AG09309 (cell line): ENCODE results near the gene RMI1.

ENCODE experiments used
- DNase-seq: peaks from one replicate; pipeline ENCODE4 v3.0.0-alpha.2; 2010; ENCODE audit warnings: low read depth
- H3K4me3 ChIP-seq: 2 replicates; pipeline ENCODE4 v1.5.1; 2011; ENCODE audit warnings: mild to moderate bottlenecking, low read depth, low read length, moderate library complexity; ENCODE audit not compliant: control insufficient read depth
- TF ChIP-seq, protein P1 (sequence below): IDR thresholded peaks from 2 replicates; pipeline ENCODE4 v1.5.1; 2011; ENCODE audit warnings: mild to moderate bottlenecking, low read depth, low read length, inconsistent platforms; ENCODE audit not compliant: insufficient read depth, control insufficient read depth; ENCODE audit errors: missing control alignments

Gene RMI1

DNA sequence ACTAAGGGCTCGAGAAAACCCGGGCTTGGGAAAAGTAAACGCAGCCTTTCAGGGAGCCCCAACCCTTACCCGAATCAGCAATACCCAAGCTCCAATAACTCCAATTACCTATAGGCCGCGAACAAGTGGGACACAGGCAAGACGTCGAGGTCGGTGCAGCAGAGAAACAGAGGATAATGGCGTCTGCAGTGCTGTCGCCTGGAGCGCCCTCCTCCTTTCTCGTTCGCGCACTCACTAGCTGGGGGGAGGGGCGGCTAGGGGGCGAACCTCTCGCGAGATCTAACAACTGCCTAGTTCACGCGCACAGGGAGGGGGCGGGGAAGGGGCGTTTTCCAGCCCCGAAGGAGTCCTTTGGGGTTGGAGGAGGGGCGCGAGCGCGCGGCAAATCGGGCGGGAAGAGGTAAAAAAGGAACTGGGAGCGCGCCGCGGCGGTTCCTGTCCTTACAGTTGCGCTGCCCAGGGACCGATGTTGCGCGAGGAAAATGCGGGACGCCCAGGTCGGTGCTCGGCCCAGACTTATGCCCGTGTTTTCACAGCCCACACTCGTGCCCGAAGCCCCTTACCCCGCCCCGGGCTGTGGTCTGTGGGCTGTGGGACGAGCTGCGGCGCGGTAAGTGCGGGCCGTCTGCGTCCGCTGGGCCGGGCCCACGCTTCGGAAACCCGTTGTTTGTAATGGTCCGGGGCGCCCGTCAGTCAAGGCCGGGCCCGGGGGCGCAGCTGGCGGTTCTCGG, at the start of gene RMI1:
RMI1 (plus strand) TSS at position 411 of the 731 bp plus-strand sequence. CDS start 20,182 bp downstream, outside the sequence.
- TF ChIP-seq, protein P1, sequence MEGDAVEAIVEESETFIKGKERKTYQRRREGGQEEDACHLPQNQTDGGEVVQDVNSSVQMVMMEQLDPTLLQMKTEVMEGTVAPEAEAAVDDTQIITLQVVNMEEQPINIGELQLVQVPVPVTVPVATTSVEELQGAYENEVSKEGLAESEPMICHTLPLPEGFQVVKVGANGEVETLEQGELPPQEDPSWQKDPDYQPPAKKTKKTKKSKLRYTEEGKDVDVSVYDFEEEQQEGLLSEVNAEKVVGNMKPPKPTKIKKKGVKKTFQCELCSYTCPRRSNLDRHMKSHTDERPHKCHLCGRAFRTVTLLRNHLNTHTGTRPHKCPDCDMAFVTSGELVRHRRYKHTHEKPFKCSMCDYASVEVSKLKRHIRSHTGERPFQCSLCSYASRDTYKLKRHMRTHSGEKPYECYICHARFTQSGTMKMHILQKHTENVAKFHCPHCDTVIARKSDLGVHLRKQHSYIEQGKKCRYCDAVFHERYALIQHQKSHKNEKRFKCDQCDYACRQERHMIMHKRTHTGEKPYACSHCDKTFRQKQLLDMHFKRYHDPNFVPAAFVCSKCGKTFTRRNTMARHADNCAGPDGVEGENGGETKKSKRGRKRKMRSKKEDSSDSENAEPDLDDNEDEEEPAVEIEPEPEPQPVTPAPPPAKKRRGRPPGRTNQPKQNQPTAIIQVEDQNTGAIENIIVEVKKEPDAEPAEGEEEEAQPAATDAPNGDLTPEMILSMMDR = no peak
- peak; percentile 87 for DNase-seq
- H3K4me3 ChIP-seq = peak within 1 kb of the TSS; percentile 73

DNA sequence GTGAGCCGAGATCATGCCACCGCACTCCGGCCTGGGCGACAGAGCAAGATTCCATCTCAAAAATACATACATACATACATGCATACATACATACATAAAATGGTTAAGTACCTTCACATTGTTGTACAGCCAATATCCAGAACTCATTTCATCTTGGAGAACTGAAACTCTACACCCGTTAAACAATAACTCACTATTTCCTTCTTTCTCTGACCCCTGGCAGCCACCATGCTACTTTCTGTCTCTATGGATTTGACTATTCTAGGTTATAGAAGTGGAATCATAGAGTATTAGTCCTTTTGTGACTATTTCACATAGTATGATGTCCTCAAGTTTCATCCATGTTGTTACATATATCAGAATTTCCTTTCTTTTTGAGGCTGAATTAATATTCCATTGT, 49.7 kb upstream of the RMI1 start:
- TF ChIP-seq, protein P1 = no peak
- no peak for DNase-seq
- no peak overlapping the region for H3K4me3 ChIP-seq

DNA sequence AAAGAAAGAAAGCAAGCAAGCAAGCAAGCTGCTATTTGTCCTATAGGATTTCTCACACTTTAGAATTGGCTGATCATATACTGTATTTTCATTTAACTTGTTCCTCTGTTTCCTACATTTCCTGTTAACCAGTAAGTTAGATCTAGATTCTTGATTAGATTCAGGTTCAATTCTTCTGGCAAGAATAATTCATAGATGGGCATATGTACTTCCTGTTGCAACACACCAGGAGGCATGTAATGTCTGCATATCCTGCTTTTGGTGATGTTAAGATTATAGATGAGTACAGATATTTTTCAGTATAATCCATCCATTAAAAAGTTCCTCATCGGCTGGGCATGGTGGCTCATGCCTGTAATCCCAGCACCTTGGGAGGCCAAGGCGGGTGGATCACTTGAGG, 48.6 kb upstream of the RMI1 start:
- DNase-seq = no peak
- TF ChIP-seq, protein P1 = no peak

DNA sequence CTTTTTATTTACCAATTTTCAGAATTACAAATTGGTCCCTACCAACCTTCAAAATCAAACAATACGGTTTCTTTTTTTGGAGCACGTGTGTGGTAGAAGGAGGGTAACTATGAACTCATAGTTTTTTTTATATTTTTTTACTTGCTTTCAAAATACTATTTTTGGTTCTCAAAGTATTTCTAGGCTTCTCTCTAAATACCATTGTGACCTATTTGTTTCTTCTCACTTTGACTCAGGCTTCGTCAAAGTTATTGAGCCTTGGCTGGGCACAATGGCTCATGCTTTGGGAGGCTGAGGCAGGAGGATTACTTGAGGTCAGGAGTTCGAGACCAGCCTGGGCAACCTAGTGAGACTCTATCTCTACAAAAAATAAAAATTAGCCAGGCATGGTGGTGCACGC, 47.8 kb upstream of the RMI1 start:
- H3K4me3 ChIP-seq = no peak overlapping the region
- no peak for DNase-seq
- TF ChIP-seq, protein P1 = no peak

More for the DNA sequence above, 48.6 kb upstream of the RMI1 start:
- no peak overlapping the region for H3K4me3 ChIP-seq

DNA sequence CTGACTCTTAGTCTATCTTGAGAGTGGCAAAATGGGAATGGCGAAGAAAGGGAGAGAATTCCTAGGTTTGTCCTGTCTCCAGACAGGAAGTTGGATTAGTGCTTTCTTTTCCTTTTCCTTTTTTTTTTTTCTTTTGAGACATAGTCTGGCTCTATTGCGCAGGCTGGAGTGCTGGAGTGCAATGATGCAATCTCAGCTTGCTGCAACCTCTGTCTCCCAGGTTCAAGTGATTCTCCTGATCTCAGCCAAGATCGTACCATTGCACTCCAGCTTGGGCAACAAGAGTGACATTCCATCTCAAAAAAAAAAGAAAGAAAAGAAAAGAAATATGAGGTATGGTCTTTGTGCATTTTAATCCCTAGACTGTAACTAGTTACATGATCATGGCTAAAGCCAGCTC, 46.8 kb upstream of the RMI1 start:
- H3K4me3 ChIP-seq = no peak overlapping the region
- DNase-seq = peak; percentile 52
- TF ChIP-seq, protein P1 = no peak

DNA sequence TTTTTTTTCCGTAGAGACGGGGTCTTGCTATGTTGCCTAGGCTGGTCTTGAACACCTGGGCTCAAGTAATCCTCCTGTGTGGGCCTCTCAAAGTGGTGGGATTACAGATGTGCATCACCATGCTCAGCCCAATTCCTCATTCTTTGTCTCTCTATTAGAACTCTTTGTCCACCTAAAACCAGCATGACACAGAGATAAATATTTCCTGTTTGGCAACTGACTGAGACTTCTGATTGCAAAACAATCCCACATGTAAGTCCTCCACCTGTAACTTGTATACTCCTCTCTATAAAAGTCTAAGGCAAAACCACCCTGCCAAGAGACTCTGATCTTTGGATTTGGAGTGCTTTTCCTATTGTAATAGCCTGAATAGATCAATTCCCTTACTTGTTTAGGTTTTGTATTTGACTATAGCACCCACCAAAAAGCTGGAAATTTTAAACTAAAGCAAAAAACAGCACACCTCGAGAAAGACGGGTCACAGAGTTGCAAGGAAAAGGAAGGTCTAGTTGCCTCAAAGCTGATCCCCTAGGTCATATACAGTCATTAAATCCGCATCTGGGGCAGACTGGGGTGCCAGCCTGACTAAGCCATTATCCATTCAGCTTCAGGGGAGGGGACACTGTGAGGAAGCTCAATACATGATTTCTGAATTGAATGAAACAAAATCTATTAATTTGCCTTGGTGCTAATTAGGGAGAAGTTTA, 45.9 kb upstream of the RMI1 start:
- H3K4me3 ChIP-seq = no peak overlapping the region
- TF ChIP-seq, protein P1 = no peak
- DNase-seq = peak; percentile 59
